ENCODE data around the gene ZNF362. TPM values are rescaled to one million over a fixed set of nuclear protein-coding genes. Genes with fewer than 3 reads are reported as not detected.

Gene ZNF362
- total RNA-seq, 1 experiment from 2014 or later, result 10.8 TPM

GRCh38 chr1:33259879-33260278, 3.6 kb downstream of the ZNF362 start:
- no peak for ATAC-seq
- POLR2A ChIA-PET (ENCODE audit: unreplicated experiment), result no interaction called here
- H3K9ac ChIP-seq (ENCODE audit: low read length), result no peak overlapping the region
- CTCF ChIA-PET, result no interaction called here
- peaks cover 13% of the 10 kb centered on the region; the same call in 1 of the 2 replicates for H3K4me1 ChIP-seq (ENCODE audit: insufficient read depth, low read length)
- H4K20me1 ChIP-seq (ENCODE audit: low read length), result no peaks in the 10 kb centered on the region
- no TSS peak for BruUV-seq (replicated peaks)
- H3K79me2 ChIP-seq (ENCODE audit: low read length), result peaks cover 44% of the 10 kb centered on the region
- no peak for TF ChIP-seq EZH2 (IDR thresholded peaks at IDR 0.05; ENCODE audit: low read length, unreplicated experiment)
- no peak for TF ChIP-seq CTCF (conservative IDR thresholded peaks at IDR 0.05; ENCODE audit: low read depth, low read length)
- TF ChIP-seq EZH2phosphoT487 (IDR thresholded peaks at IDR 0.05; ENCODE audit: borderline replicate concordance, low read length), result no peak
- no peak overlapping the region for H3K27ac ChIP-seq (ENCODE audit: low read length)
- H3K4me3 ChIP-seq (ENCODE audit: low read length), result no peak overlapping the region
- no peaks in the 10 kb centered on the region for H3K9me3 ChIP-seq (ENCODE audit: low read length)
- H3K27me3 ChIP-seq (ENCODE audit: low read length), result no peaks in the 10 kb centered on the region
- H3F3A ChIP-seq (ENCODE audit: low read length, unreplicated experiment), result no peaks in the 10 kb centered on the region
- H3K9me2 ChIP-seq (replicated peaks; ENCODE audit: low read length), result no peaks in the 10 kb centered on the region
- H3K36me3 ChIP-seq (ENCODE audit: low read depth, low read length), result no peaks in the 10 kb centered on the region
- DNase-seq, result no peak
- H3K4me2 ChIP-seq (ENCODE audit: low read length), result no peak overlapping the region
- intact Hi-C loops (cut with micrococcal nuclease), result loop anchor here (5.0 kb wide), 3 partner anchors 43 to 172 kb away; partner anchors contain the start of gene PHC2
- H2AFZ ChIP-seq (ENCODE audit: low read length), result no peak overlapping the region

GRCh38 chr1:33260439-33260838, 4.1 kb downstream of the ZNF362 start:
- H2AFZ ChIP-seq (ENCODE audit: low read length), result no peak overlapping the region
- no peak for TF ChIP-seq EZH2phosphoT487 (IDR thresholded peaks at IDR 0.05; ENCODE audit: borderline replicate concordance, low read length)
- TF ChIP-seq CTCF (conservative IDR thresholded peaks at IDR 0.05; ENCODE audit: low read depth, low read length), result no peak
- TF ChIP-seq EZH2 (IDR thresholded peaks at IDR 0.05; ENCODE audit: low read length, unreplicated experiment), result no peak
- H3F3A ChIP-seq (ENCODE audit: low read length, unreplicated experiment), result no peaks in the 10 kb centered on the region
- H3K4me2 ChIP-seq (ENCODE audit: low read length), result no peak overlapping the region
- H3K4me3 ChIP-seq (ENCODE audit: low read length), result no peak overlapping the region
- H3K27ac ChIP-seq (ENCODE audit: low read length), result no peak overlapping the region
- no peaks in the 10 kb centered on the region for H3K36me3 ChIP-seq (ENCODE audit: low read depth, low read length)
- no peak overlapping the region for H3K9ac ChIP-seq (ENCODE audit: low read length)
- H3K79me2 ChIP-seq (ENCODE audit: low read length), result peaks cover 44% of the 10 kb centered on the region
- H3K9me3 ChIP-seq (ENCODE audit: low read length), result no peaks in the 10 kb centered on the region
- H3K27me3 ChIP-seq (ENCODE audit: low read length), result no peaks in the 10 kb centered on the region
- H3K9me2 ChIP-seq (replicated peaks; ENCODE audit: low read length), result no peaks in the 10 kb centered on the region
- H4K20me1 ChIP-seq (ENCODE audit: low read length), result no peaks in the 10 kb centered on the region
- H3K4me1 ChIP-seq (ENCODE audit: insufficient read depth, low read length), result peaks cover 13% of the 10 kb centered on the region; the same call in 1 of the 2 replicates
- ChIA-PET CTCF (no interaction called here), POLR2A (ENCODE audit: unreplicated experiment) (interaction anchor here (0.7 kb wide), 1 partner anchor 76 kb away, joined by 3 read pairs; no protein-coding TSS in a partner anchor)
- ATAC-seq, result no peak
- DNase-seq, result no peak
- no TSS peak for BruUV-seq (replicated peaks)
- intact Hi-C loops (cut with micrococcal nuclease), result no loop called here

- Histone ChIP-seq H3K4me2 (ENCODE audit: low read length) (no peak overlapping the region), H3F3A (ENCODE audit: low read length, unreplicated experiment) (no peaks in the 10 kb centered on the region), H3K27me3 (ENCODE audit: low read length) (no peaks in the 10 kb centered on the region), H3K27ac (ENCODE audit: low read length) (no peak overlapping the region), H3K36me3 (ENCODE audit: low read depth, low read length) (no peaks in the 10 kb centered on the region), H3K9ac (ENCODE audit: low read length) (no peak overlapping the region), H3K79me2 (ENCODE audit: low read length) (peaks cover 44% of the 10 kb centered on the region), H3K4me3 (ENCODE audit: low read length) (no peak overlapping the region), H3K9me3 (ENCODE audit: low read length) (no peaks in the 10 kb centered on the region), H3K4me1 (ENCODE audit: insufficient read depth, low read length) (peaks cover 10% of the 10 kb centered on the region; the same call in 1 of the 2 replicates), H2AFZ (ENCODE audit: low read length) (no peak overlapping the region), H3K9me2 (replicated peaks; ENCODE audit: low read length) (no peaks in the 10 kb centered on the region), H4K20me1 (ENCODE audit: low read length) (no peaks in the 10 kb centered on the region)
- no TSS peak for BruUV-seq (replicated peaks)
- no peak for DNase-seq
- ChIA-PET POLR2A (ENCODE audit: unreplicated experiment) (interaction anchor here (0.7 kb wide), 1 partner anchor 77 kb away, joined by 3 read pairs; no protein-coding TSS in a partner anchor), CTCF (no interaction called here)
- ATAC-seq, result no peak
- TF ChIP-seq EZH2 (IDR thresholded peaks at IDR 0.05; ENCODE audit: low read length, unreplicated experiment), result no peak
- TF ChIP-seq EZH2phosphoT487 (IDR thresholded peaks at IDR 0.05; ENCODE audit: borderline replicate concordance, low read length), result no peak
- no peak for TF ChIP-seq CTCF (conservative IDR thresholded peaks at IDR 0.05; ENCODE audit: low read depth, low read length)
- intact Hi-C loops (cut with micrococcal nuclease), result no loop called here
Observed at GRCh38 chr1:33261344-33261743, 5.1 kb downstream of the ZNF362 start.
